Upper lobe of left lung (tissue), 4 donors: ENCODE measurements around the gene IFI27.

Experiments
- CTCF ChIP-seq, 6 experiments: fragments of 450-650 bp in 4 of 6; fragments of 200-600 bp in 2 of 6; sonication (generic) in 2 of 6; IDR thresholded peaks; one replicate each; pipeline ENCODE4 v1.5.1; 2016 to 2019; ENCODE audit warnings: antibody characterized with exemption in 6 of 6
- POLR2A ChIP-seq, 4 donors: fragments of 450-650 bp; IDR thresholded peaks; one replicate each; pipeline ENCODE4 v1.5.1; 2016 to 2017; ENCODE audit warnings: antibody characterized with exemption in 4 of 4, mild to moderate bottlenecking in 2 of 4

- no peak for TF ChIP-seq POLR2A (IDR thresholded peaks at IDR 0.05)
- no peak for TF ChIP-seq CTCF (IDR thresholded peaks at IDR 0.05)
Observed at GRCh38 chr14:94153750-94154342, 43.3 kb downstream of the IFI27 start.
